Measurements from ENCODE around the gene ACO2. TPM values are rescaled to one million over a fixed set of nuclear protein-coding genes. Genes with fewer than 3 reads are reported as not detected.

Gene ACO2
- total and polyA plus RNA-seq, 2 of the 13 experiments (the other 11 are each of a cell fraction or from before 2014, with no cell fraction given): 19.2 to 45.6 TPM

DNA sequence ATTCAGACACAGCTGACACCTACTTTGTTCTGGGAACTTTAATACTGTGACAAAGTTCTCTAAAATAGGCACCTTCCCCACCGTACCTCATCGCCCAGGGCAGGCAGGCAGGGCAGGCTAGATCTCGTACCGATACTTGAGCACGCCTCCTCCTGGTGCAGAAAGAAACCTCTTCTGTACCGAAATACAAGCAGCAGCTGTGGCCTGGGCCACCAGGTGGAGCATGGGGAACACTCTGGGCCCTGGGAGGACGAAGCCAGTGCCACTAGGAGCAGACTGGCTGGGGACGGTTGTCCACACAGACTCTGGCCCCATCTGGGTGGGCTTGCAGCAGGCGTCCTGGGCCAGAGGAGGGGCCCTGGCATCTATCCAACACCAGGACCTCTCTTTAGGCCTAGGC lies 108.0 kb downstream of the ACO2 start (continued):
- TF ChIP-seq LCORL (IDR thresholded peaks at IDR 0.05): no peak
- TF ChIP-seq LCORL (CRISPR knock-in tag; IDR thresholded peaks at IDR 0.05): peak; percentile 69; the same call in 1 of the 2 replicates
- TF ChIP-seq, protein P1, sequence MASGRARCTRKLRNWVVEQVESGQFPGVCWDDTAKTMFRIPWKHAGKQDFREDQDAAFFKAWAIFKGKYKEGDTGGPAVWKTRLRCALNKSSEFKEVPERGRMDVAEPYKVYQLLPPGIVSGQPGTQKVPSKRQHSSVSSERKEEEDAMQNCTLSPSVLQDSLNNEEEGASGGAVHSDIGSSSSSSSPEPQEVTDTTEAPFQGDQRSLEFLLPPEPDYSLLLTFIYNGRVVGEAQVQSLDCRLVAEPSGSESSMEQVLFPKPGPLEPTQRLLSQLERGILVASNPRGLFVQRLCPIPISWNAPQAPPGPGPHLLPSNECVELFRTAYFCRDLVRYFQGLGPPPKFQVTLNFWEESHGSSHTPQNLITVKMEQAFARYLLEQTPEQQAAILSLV (CRISPR knock-in tag; IDR thresholded peaks at IDR 0.05; ENCODE audit: borderline replicate concordance): peak; percentile 65; the same call in 1 of the 2 replicates
- peak; percentile 74 for TF ChIP-seq REPIN1 (CRISPR knock-in tag; IDR thresholded peaks at IDR 0.05; ENCODE audit: borderline replicate concordance, low read depth)
- TF ChIP-seq, protein P2, sequence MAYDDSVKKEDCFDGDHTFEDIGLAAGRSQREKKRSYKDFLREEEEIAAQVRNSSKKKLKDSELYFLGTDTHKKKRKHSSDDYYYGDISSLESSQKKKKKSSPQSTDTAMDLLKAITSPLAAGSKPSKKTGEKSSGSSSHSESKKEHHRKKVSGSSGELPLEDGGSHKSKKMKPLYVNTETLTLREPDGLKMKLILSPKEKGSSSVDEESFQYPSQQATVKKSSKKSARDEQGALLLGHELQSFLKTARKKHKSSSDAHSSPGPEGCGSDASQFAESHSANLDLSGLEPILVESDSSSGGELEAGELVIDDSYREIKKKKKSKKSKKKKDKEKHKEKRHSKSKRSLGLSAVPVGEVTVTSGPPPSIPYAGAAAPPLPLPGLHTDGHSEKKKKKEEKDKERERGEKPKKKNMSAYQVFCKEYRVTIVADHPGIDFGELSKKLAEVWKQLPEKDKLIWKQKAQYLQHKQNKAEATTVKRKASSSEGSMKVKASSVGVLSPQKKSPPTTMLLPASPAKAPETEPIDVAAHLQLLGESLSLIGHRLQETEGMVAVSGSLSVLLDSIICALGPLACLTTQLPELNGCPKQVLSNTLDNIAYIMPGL (CRISPR knock-in tag; IDR thresholded peaks at IDR 0.05; ENCODE audit: borderline replicate concordance in 1 of 2, low read depth in 1 of 2): peak; percentile 75 to 87; a peak in 3 of 4 replicates
- 0 out of 2 replicates have a peak, but pooled peaks have one; percentile 59 for TF ChIP-seq ZFP37 (CRISPR knock-in tag; IDR thresholded peaks at IDR 0.05; ENCODE audit: borderline replicate concordance)
- TF ChIP-seq KLF16 (CRISPR knock-in tag; IDR thresholded peaks at IDR 0.05): 0 out of 4 replicates have a peak, but pooled peaks of 1 of the 2 experiments have one; percentile 35
- peak; percentile 46; the same call in 1 of the 2 replicates for TF ChIP-seq BORCS8-MEF2B (CRISPR knock-in tag; IDR thresholded peaks at IDR 0.05)
- TF ChIP-seq, protein P3, sequence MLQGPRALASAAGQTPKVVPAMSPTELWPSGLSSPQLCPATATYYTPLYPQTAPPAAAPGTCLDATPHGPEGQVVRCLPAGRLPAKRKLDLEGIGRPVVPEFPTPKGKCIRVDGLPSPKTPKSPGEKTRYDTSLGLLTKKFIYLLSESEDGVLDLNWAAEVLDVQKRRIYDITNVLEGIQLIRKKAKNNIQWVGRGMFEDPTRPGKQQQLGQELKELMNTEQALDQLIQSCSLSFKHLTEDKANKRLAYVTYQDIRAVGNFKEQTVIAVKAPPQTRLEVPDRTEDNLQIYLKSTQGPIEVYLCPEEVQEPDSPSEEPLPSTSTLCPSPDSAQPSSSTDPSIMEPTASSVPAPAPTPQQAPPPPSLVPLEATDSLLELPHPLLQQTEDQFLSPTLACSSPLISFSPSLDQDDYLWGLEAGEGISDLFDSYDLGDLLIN (CRISPR knock-in tag; IDR thresholded peaks at IDR 0.05; ENCODE audit: borderline replicate concordance): no peak
- TF ChIP-seq ZNF773 (CRISPR knock-in tag; IDR thresholded peaks at IDR 0.05; ENCODE audit: borderline replicate concordance): no peak
- no peak for TF ChIP-seq ZNF724P (CRISPR knock-in tag; IDR thresholded peaks at IDR 0.05; ENCODE audit: borderline replicate concordance)
- TF ChIP-seq PPARG (CRISPR knock-in tag; conservative IDR thresholded peaks at IDR 0.05): 0 out of 2 replicates have a peak, but pooled peaks have one; percentile 44
- peak; percentile 52; the same call in 1 of the 2 replicates for TF ChIP-seq AHR (CRISPR knock-in tag; IDR thresholded peaks at IDR 0.05)
- no peak for TF ChIP-seq EZH2 (conservative IDR thresholded peaks at IDR 0.05; ENCODE audit: low read depth, low read length)
- no peak; the same call in 1 of the 2 replicates for TF ChIP-seq ETV5 (CRISPR knock-in tag; IDR thresholded peaks at IDR 0.05; ENCODE audit: borderline replicate concordance)
- 0 out of 2 replicates have a peak, but pooled peaks have one; percentile 31 for TF ChIP-seq FOXK1 (CRISPR knock-in tag; IDR thresholded peaks at IDR 0.05; ENCODE audit: borderline replicate concordance, low read depth)
- TF ChIP-seq SAP130 (CRISPR knock-in tag; IDR thresholded peaks at IDR 0.05; ENCODE audit: low read depth): peak; percentile 72
- TF ChIP-seq, protein P4, sequence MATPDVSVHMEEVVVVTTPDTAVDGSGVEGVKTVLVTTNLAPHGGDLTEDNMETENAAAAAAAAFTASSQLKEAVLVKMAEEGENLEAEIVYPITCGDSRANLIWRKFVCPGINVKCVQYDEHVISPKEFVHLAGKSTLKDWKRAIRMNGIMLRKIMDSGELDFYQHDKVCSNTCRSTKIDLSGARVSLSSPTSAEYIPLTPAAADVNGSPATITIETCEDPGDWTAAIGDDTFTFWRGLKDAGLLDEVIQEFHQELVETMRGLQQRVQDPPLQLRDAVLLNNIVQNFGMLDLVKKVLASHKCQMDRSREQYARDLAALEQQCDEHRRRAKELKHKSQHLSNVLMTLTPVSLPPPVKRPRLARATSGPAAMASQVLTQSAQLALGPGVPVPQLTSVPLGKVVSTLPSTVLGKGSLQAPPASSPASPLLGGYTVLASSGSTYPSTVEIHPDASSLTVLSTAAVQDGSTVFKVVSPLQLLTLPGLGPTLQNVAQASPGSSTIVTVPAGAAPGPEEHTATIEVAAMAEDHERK (CRISPR knock-in tag; IDR thresholded peaks at IDR 0.05; ENCODE audit: low read depth): no peak
- peak; percentile 36; the same call in 1 of the 2 replicates for TF ChIP-seq FOXO1 (CRISPR knock-in tag; IDR thresholded peaks at IDR 0.05)
- 0 out of 4 replicates have a peak, but pooled peaks of 1 of the 2 experiments have one; percentile 17 for TF ChIP-seq POLR2A (IDR thresholded peaks at IDR 0.05; ENCODE audit: insufficient read depth in 1 of 2, low read depth in 2 of 2, low read length in 2 of 2)
- TF ChIP-seq, protein P5, sequence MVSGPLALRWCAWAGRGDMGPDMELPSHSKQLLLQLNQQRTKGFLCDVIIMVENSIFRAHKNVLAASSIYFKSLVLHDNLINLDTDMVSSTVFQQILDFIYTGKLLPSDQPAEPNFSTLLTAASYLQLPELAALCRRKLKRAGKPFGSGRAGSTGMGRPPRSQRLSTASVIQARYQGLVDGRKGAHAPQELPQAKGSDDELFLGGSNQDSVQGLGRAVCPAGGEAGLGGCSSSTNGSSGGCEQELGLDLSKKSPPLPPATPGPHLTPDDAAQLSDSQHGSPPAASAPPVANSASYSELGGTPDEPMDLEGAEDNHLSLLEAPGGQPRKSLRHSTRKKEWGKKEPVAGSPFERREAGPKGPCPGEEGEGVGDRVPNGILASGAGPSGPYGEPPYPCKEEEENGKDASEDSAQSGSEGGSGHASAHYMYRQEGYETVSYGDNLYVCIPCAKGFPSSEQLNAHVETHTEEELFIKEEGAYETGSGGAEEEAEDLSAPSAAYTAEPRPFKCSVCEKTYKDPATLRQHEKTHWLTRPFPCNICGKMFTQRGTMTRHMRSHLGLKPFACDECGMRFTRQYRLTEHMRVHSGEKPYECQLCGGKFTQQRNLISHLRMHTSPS (CRISPR knock-in tag; IDR thresholded peaks at IDR 0.05; ENCODE audit: low read depth): no peak; the same call in 1 of the 2 replicates

All from HepG2 (cell line).